Mesendoderm (in vitro differentiated cells): ENCODE measurements around the gene ARHGAP9.

Experiments
- DNase-seq: peaks from one replicate; pipeline ENCODE4 v3.0.0; 2013
- H2AK5ac ChIP-seq: 2 replicates; pipeline ENCODE4 v1.6.1; 2013; ENCODE audit warnings: low read length, inconsistent platforms
- H2BK120ac ChIP-seq: 2 replicates; pipeline ENCODE4 v1.6.1; 2013; ENCODE audit warnings: low read depth, mild to moderate bottlenecking, low read length, moderate library complexity, mixed read lengths
- H2BK15ac ChIP-seq: replicated peaks from 2 replicates; pipeline ENCODE4 v1.6.1; 2013; ENCODE audit warnings: low read depth, mild to moderate bottlenecking, moderate library complexity
- H2BK5ac ChIP-seq: 2 replicates; pipeline ENCODE4 v1.6.1; 2013; ENCODE audit warnings: low read length, inconsistent platforms
- H3K18ac ChIP-seq: 2 replicates; pipeline ENCODE4 v1.6.1; 2013; ENCODE audit warnings: mild to moderate bottlenecking, low read length, mixed read lengths
- H3K23ac ChIP-seq: one replicate; pipeline ENCODE4 v1.6.1; 2013; ENCODE audit warnings: low read length
- H3K27ac ChIP-seq: 2 replicates; pipeline ENCODE4 v1.5.1; 2013; ENCODE audit warnings: low read depth, mild to moderate bottlenecking, inconsistent platforms, low read length, moderate library complexity
- H3K27me3 ChIP-seq: 2 replicates; pipeline ENCODE4 v1.6.1; 2013; ENCODE audit warnings: low read length, control low read depth, mild to moderate bottlenecking, inconsistent platforms; ENCODE audit not compliant: insufficient read depth, poor library complexity
- H3K36me3 ChIP-seq: 2 replicates; pipeline ENCODE4 v1.6.1; 2013; ENCODE audit warnings: low read length, inconsistent platforms; ENCODE audit not compliant: control insufficient read depth, insufficient read depth
- H3K4ac ChIP-seq: one replicate; pipeline ENCODE4 v1.6.1; 2013; ENCODE audit warnings: low read depth, mild to moderate bottlenecking, low read length, moderate library complexity
- H3K4me1 ChIP-seq: 2 replicates; pipeline ENCODE4 v1.6.1; 2013; ENCODE audit warnings: low read depth, low read length, inconsistent platforms; ENCODE audit not compliant: control insufficient read depth
- H3K4me2 ChIP-seq: 2 replicates; pipeline ENCODE4 v1.6.1; 2013; ENCODE audit warnings: low read length
- H3K4me3 ChIP-seq: 2 replicates; pipeline ENCODE4 v1.5.1; 2013; ENCODE audit warnings: mild to moderate bottlenecking, low read length
- H3K56ac ChIP-seq: one replicate; pipeline ENCODE4 v1.6.1; 2013; ENCODE audit warnings: low read length
- H3K79me1 ChIP-seq: 2 replicates; pipeline ENCODE4 v1.6.1; 2013; ENCODE audit warnings: low read length, inconsistent platforms
- H3K79me2 ChIP-seq: 2 replicates; pipeline ENCODE4 v1.6.1; 2013; ENCODE audit warnings: mild to moderate bottlenecking, low read length; ENCODE audit not compliant: control insufficient read depth, insufficient read depth
- H3K9ac ChIP-seq: 2 replicates; pipeline ENCODE4 v1.6.1; 2013; ENCODE audit warnings: low read length, inconsistent platforms
- H4K5ac ChIP-seq: one replicate; pipeline ENCODE4 v1.6.1; 2013; ENCODE audit warnings: low read length
- H4K8ac ChIP-seq: one replicate; pipeline ENCODE4 v1.6.1; 2013; ENCODE audit warnings: low read depth, mild to moderate bottlenecking, control low read depth, low read length, moderate library complexity
- WGBS: extraction: QIAGEN DNeasy Blood & Tissue Kit; methylation state at CpG from one replicate; pipeline ENCODE4 v1.1.7; 2013; ENCODE audit warnings: low lambda C conversion rate, missing lambda C conversion rate; ENCODE audit not compliant: insufficient coverage; ENCODE audit errors: extremely low coverage; 5-methylcytosine and 5-hydroxymethylcytosine counted together

Gene ARHGAP9

DNA sequence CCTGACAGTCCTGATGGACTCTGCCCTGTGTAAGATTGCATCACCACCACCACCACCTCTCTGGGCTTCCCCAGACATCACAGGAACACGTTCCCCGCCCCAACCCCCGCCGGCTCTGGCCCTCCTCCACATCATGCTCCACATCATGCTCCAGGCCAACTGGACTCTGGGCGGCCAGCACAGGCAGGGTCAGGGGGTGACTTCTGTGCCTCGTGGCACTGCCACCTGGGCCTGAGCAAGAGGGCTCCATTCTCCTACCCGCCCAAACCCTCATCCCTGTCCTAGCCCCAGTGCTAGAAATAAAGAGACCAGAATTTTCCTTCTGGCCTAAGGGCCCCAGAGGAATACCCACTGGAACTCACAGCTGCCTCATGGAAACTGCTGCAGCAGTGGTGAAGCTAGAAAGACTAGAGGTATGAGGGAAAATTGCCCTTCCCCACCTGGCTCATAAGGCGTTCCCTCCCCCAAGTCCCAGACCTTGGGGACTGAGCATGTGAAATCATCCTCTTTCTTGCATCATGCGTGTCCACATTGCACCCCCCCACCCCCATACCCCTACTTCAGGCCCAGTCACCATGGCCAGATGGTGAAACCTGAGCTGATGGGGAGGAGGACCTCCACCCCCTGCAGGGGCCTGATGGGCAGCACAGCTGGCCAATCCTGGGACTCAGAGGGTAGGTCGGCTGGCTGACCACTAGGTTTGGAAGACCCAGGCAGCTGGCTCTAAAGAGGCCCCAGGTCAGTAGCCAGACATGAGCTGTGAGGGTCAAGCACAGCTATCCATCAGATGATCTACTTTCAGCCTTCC lies 24.9 kb downstream of the ARHGAP9 start, which contains the start of gene INHBE:
TSS of gene INHBE (plus strand) at position 742 of the 808 bp plus-strand sequence. CDS start 230 bp downstream, outside the sequence.
- H3K27me3 ChIP-seq = no peaks in the 10 kb centered on the region
- H3K4me2 ChIP-seq = peak within 1 kb of the TSS; percentile 47
- peak within 1 kb of the TSS; percentile 79 for H3K56ac ChIP-seq
- no peaks in the 10 kb centered on the region for H3K79me2 ChIP-seq
- WGBS = no CpG with 5 or more reads among the region's 10 CpGs
- H3K4me3 ChIP-seq = peak within 1 kb of the TSS; percentile 4
- no peaks in the 10 kb centered on the region for H3K36me3 ChIP-seq
- peak within 1 kb of the TSS; percentile 21 for H2BK120ac ChIP-seq
- H3K23ac ChIP-seq = no peak within 1 kb of the TSS
- no peak within 1 kb of the TSS for H4K5ac ChIP-seq
- H3K4ac ChIP-seq = peak within 1 kb of the TSS; percentile 93
- no peak within 1 kb of the TSS for H2AK5ac ChIP-seq
- peak within 1 kb of the TSS; percentile 61 for H3K27ac ChIP-seq
- H3K79me1 ChIP-seq = no peaks in the 10 kb centered on the region
- H3K4me1 ChIP-seq = peaks cover 10% of the 10 kb centered on the region
- H3K18ac ChIP-seq = peak within 1 kb of the TSS; percentile 43
- no peak within 1 kb of the TSS for H2BK15ac ChIP-seq
- peak; percentile 97 for DNase-seq
- peak within 1 kb of the TSS; percentile 88 for H2BK5ac ChIP-seq
- H4K8ac ChIP-seq = no peak within 1 kb of the TSS
- peak within 1 kb of the TSS; percentile 52 for H3K9ac ChIP-seq

DNA sequence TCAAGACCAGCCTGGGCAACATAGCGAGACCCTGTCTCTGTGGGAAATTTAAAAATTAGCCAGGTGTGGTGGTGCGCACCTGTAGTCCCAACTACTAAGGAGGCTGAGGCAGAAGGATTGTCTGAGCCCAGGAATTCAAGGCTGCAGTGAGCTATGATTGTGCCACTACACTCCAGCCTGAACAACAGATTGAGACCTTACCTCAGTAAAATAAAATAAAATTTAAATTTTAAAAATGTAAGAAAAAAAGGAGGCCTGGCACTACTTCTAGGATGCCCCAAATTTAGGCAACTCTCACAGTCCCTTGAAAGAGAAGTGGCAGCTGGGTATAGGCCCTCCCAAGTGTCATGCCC lies 25.5 kb downstream of the ARHGAP9 start:
- Histone ChIP-seq H3K36me3 (no peaks in the 10 kb centered on the region), H2BK5ac (peak overlapping the region; percentile 88), H2BK15ac (no peak overlapping the region), H4K5ac (no peak overlapping the region), H2AK5ac (no peak overlapping the region), H3K27ac (no peak overlapping the region), H3K4me2 (no peak overlapping the region), H3K4me3 (no peak overlapping the region), H3K9ac (peak overlapping the region; percentile 52), H3K56ac (peak overlapping the region; percentile 45), H3K4ac (peak overlapping the region; percentile 64), H2BK120ac (peak overlapping the region; percentile 21), H3K23ac (no peak overlapping the region), H3K4me1 (peaks cover 10% of the 10 kb centered on the region), H3K18ac (peak overlapping the region; percentile 43), H3K27me3 (no peaks in the 10 kb centered on the region), H3K79me1 (no peaks in the 10 kb centered on the region), H4K8ac (no peak overlapping the region), H3K79me2 (no peaks in the 10 kb centered on the region)
- DNase-seq = no peak
- no CpG with 5 or more reads among the region's 2 CpGs for WGBS

DNA sequence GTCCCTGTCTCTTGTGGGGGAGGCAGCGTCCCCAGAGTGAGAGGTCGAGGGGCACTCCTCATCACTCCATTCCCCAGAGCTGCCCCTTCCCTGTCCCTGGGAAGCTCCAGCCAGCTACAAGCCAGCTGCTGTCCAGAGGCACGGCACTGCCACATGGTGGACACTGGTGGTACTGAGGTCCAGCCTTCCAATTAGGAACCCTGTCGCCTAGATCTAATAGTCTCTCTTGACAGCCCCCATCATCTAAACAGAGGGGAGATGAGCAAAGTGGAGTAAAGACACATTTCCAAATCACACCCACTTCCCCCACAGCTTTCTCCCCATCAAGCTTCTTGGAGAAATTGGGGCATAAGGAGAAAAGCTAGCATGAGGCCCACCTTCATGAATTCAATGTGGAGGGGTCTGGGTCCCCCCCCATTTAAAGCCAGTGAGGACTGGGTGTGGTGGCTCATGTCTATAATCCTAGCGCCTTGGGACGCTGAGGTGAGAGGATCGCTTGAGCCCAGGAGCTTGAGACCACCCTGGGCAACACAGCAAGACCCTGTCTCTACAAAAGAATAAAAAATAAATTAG lies 26.6 kb downstream of the ARHGAP9 start:
- no peak overlapping the region for H3K4me3 ChIP-seq
- H2BK15ac ChIP-seq = no peak overlapping the region
- H3K4me2 ChIP-seq = no peak overlapping the region
- H3K36me3 ChIP-seq = no peaks in the 10 kb centered on the region
- no peak overlapping the region for H2BK5ac ChIP-seq
- H3K79me1 ChIP-seq = no peaks in the 10 kb centered on the region
- peak overlapping the region; percentile 34 for H2AK5ac ChIP-seq
- H3K79me2 ChIP-seq = no peaks in the 10 kb centered on the region
- DNase-seq = peak; percentile 90
- H2BK120ac ChIP-seq = no peak overlapping the region
- no CpG with 5 or more reads among the region's 7 CpGs for WGBS
- no peak overlapping the region for H4K8ac ChIP-seq
- H3K4ac ChIP-seq = no peak overlapping the region
- H4K5ac ChIP-seq = no peak overlapping the region
- H3K27me3 ChIP-seq = no peaks in the 10 kb centered on the region
- H3K4me1 ChIP-seq = peaks cover 10% of the 10 kb centered on the region
- no peak overlapping the region for H3K56ac ChIP-seq
- H3K18ac ChIP-seq = no peak overlapping the region
- H3K23ac ChIP-seq = no peak overlapping the region
- H3K27ac ChIP-seq = no peak overlapping the region
- no peak overlapping the region for H3K9ac ChIP-seq

DNA sequence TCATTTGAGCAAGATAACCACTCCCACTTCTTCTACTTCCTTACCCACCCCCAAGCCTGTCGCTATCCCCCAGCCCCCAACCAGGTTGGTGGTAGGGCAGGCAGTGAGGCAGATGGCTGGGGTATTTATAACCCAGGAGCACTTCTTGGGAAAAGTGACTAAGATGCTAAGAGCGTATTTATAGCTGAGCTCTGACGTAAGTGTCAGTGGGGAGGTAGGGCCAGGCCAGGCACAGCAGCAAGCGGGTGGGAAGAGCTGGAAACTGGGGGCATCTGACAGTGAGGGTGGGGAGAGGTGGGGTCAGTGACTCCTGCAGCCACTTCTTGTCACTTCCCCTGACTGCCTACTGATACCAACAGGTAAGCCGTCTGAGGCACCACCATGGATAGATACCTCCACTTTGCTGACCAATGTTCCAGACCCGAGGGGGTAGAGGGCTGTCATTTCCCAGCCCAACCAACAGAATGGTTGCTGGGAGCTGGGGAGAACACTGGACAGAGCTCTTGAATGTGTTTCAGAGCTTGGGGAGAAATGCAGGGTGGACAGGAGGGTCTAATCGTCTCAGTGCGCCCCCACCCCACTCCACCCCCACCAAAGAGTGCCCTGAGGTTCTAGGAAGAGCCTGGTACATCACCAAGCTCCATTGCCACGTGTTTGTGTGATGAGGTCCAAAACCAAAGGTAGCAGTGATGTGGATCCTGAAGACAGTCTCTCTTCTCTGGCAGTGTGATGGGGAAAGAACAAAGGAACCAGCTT lies 27.3 kb downstream of the ARHGAP9 start:
- H3K79me2 ChIP-seq = no peaks in the 10 kb centered on the region
- H3K4me2 ChIP-seq = no peak overlapping the region
- peak; percentile 92 for DNase-seq
- no peak overlapping the region for H2BK120ac ChIP-seq
- H3K23ac ChIP-seq = no peak overlapping the region
- H3K56ac ChIP-seq = no peak overlapping the region
- no peak overlapping the region for H2BK5ac ChIP-seq
- H4K8ac ChIP-seq = no peak overlapping the region
- no peak overlapping the region for H3K4ac ChIP-seq
- H3K36me3 ChIP-seq = no peaks in the 10 kb centered on the region
- no peak overlapping the region for H2AK5ac ChIP-seq
- H2BK15ac ChIP-seq = no peak overlapping the region
- H3K79me1 ChIP-seq = no peaks in the 10 kb centered on the region
- no peak overlapping the region for H4K5ac ChIP-seq
- no peak overlapping the region for H3K18ac ChIP-seq
- no peaks in the 10 kb centered on the region for H3K27me3 ChIP-seq
- no peak overlapping the region for H3K27ac ChIP-seq
- H3K9ac ChIP-seq = no peak overlapping the region
- H3K4me1 ChIP-seq = peaks cover 10% of the 10 kb centered on the region
- WGBS = no CpG with 5 or more reads among the region's 9 CpGs
- H3K4me3 ChIP-seq = no peak overlapping the region

- Histone ChIP-seq H3K27me3 (no peaks in the 10 kb centered on the region), H2BK15ac (no peak overlapping the region), H2BK120ac (no peak overlapping the region), H3K27ac (no peak overlapping the region), H3K79me1 (no peaks in the 10 kb centered on the region), H3K23ac (no peak overlapping the region), H2AK5ac (no peak overlapping the region), H3K36me3 (no peaks in the 10 kb centered on the region), H4K5ac (no peak overlapping the region), H3K18ac (no peak overlapping the region), H3K56ac (peak overlapping the region; percentile 18), H3K4me1 (peaks cover 8% of the 10 kb centered on the region), H3K79me2 (no peaks in the 10 kb centered on the region), H3K4me3 (no peak overlapping the region), H3K9ac (no peak overlapping the region), H4K8ac (no peak overlapping the region), H3K4ac (no peak overlapping the region), H3K4me2 (no peak overlapping the region), H2BK5ac (no peak overlapping the region)
- no peak for DNase-seq
- no CpG with 5 or more reads among the region's 6 CpGs for WGBS
Observed at GRCh38 chr12:57451233-57451778, 28.4 kb downstream of the ARHGAP9 start.
